DOHH2 (cell line): Measurements from ENCODE around the gene FSCN2.

Experiments used
- H3F3A ChIP-seq: fragments of 200-600 bp; sonication (generic), shearing (Covaris generic); 2 replicates; pipeline ENCODE4 v1.6.0; 2016; ENCODE audit warnings: antibody characterized with exemption, mild to moderate bottlenecking; ENCODE audit not compliant: control insufficient read depth, insufficient read depth
- H3K27ac ChIP-seq: fragments of 200-600 bp; sonication (generic); 2 replicates; pipeline ENCODE4 v1.5.1; 2014; ENCODE audit warnings: low read depth, mild to moderate bottlenecking, low read length, moderate library complexity
- H3K27me3 ChIP-seq: fragments of 200-600 bp; sonication (generic); 2 replicates; pipeline ENCODE4 v1.6.1; 2014; ENCODE audit warnings: mild to moderate bottlenecking, low read length, mixed read lengths; ENCODE audit not compliant: control insufficient read depth
- H3K36me3 ChIP-seq: fragments of 200-600 bp; sonication (generic); 2 replicates; pipeline ENCODE4 v1.6.1; 2014; ENCODE audit warnings: mild to moderate bottlenecking, low read length, moderate library complexity, mixed read lengths; ENCODE audit not compliant: control insufficient read depth
- H3K4me1 ChIP-seq: fragments of 200-600 bp; sonication (generic); 2 replicates; pipeline ENCODE4 v1.6.1; 2014; ENCODE audit warnings: mild to moderate bottlenecking, low read length, mixed read lengths; ENCODE audit not compliant: control insufficient read depth
- H3K4me2 ChIP-seq: fragments of 200-600 bp; sonication (generic); 2 replicates; pipeline ENCODE4 v1.6.0; 2014; ENCODE audit warnings: mild to moderate bottlenecking, low read length, moderate library complexity
- H3K4me3 ChIP-seq: fragments of 200-600 bp; sonication (generic); 2 replicates; pipeline ENCODE4 v1.5.1; 2014; ENCODE audit warnings: mild to moderate bottlenecking, low read length, mixed read lengths
- H3K79me2 ChIP-seq: fragments of 200-600 bp; sonication (generic); 2 replicates; pipeline ENCODE4 v1.6.1; 2014; ENCODE audit warnings: mild to moderate bottlenecking, low read length, mixed read lengths; ENCODE audit not compliant: control insufficient read depth
- H3K9me2 ChIP-seq: fragments of 200-600 bp; sonication (generic); replicated peaks from 2 replicates; pipeline ENCODE4 v1.6.1; 2014; ENCODE audit warnings: mild to moderate bottlenecking, low read length, mixed read lengths; ENCODE audit not compliant: control insufficient read depth
- H3K9me3 ChIP-seq: fragments of 200-600 bp; sonication (generic); 2 replicates; pipeline ENCODE4 v1.6.1; 2014; ENCODE audit warnings: antibody characterized with exemption, low read length, mixed read lengths; ENCODE audit not compliant: control insufficient read depth, insufficient read depth
- H4K20me1 ChIP-seq: fragments of 200-600 bp; sonication (generic); 2 replicates; pipeline ENCODE4 v1.6.0; 2014; ENCODE audit warnings: low read depth, mild to moderate bottlenecking, antibody characterized with exemption, low read length, moderate library complexity; ENCODE audit not compliant: control insufficient read depth, insufficient read depth
- CTCF ChIP-seq: fragments of 200-600 bp; sonication (generic); IDR thresholded peaks from one replicate; pipeline ENCODE4 v1.5.1; 2014; ENCODE audit warnings: antibody characterized with exemption, mild to moderate bottlenecking, low read depth, low read length; ENCODE audit not compliant: poor library complexity, severe bottlenecking
- EZH2phosphoT487 ChIP-seq: fragments of 200-600 bp; sonication (generic); IDR thresholded peaks from 2 replicates; pipeline ENCODE4 v1.6.1; 2017; ENCODE audit warnings: borderline replicate concordance, mild to moderate bottlenecking, antibody characterized with exemption, low read length, moderate library complexity, mixed read lengths

Gene FSCN2

GRCh38 chr17:81523402-81524038, 4.7 kb upstream of the FSCN2 start:
- no peak for TF ChIP-seq EZH2phosphoT487
- TF ChIP-seq CTCF, result no peak
- Histone ChIP-seq H3K4me2 (no peak overlapping the region), H3K79me2 (no peaks in the 10 kb centered on the region)

GRCh38 chr17:81524039-81524864, 3.9 kb upstream of the FSCN2 start:
- Histone ChIP-seq H3K27me3 (peaks cover 5% of the 10 kb centered on the region; the same call in 1 of the 2 replicates), H3F3A (peaks cover 6% of the 10 kb centered on the region), H3K9me3 (no peaks in the 10 kb centered on the region), H3K9me2 (no peaks in the 10 kb centered on the region), H3K4me3 (no peak overlapping the region), H3K36me3 (no peaks in the 10 kb centered on the region), H4K20me1 (no peaks in the 10 kb centered on the region), H3K4me1 (peaks cover 12% of the 10 kb centered on the region), H3K27ac (no peak overlapping the region), H3K4me2 (no peak overlapping the region), H3K79me2 (no peaks in the 10 kb centered on the region)
- TF ChIP-seq CTCF (no peak), EZH2phosphoT487 (no peak)

More at GRCh38 chr17:81523402-81524038, 4.7 kb upstream of the FSCN2 start:
- Histone ChIP-seq H3F3A (peaks cover 9% of the 10 kb centered on the region), H4K20me1 (no peaks in the 10 kb centered on the region), H3K27ac (no peak overlapping the region), H3K4me1 (peaks cover 19% of the 10 kb centered on the region), H3K27me3 (peaks cover 5% of the 10 kb centered on the region; the same call in 1 of the 2 replicates), H3K36me3 (no peaks in the 10 kb centered on the region), H3K4me3 (no peak overlapping the region), H3K9me2 (no peaks in the 10 kb centered on the region), H3K9me3 (no peaks in the 10 kb centered on the region)

GRCh38 chr17:81524865-81525159, 3.4 kb upstream of the FSCN2 start:
- Histone ChIP-seq H3K4me2 (no peak overlapping the region), H3K4me1 (peaks cover 6% of the 10 kb centered on the region), H3K9me3 (no peaks in the 10 kb centered on the region), H3K9me2 (no peaks in the 10 kb centered on the region), H3K27me3 (peaks cover 5% of the 10 kb centered on the region; the same call in 1 of the 2 replicates), H3K27ac (no peak overlapping the region), H3F3A (peaks cover 6% of the 10 kb centered on the region), H3K4me3 (no peak overlapping the region), H4K20me1 (no peaks in the 10 kb centered on the region), H3K36me3 (no peaks in the 10 kb centered on the region), H3K79me2 (no peaks in the 10 kb centered on the region)
- TF ChIP-seq EZH2phosphoT487 (no peak), CTCF (no peak)
